Stimulated activated CD8-positive, alpha-beta memory T cell treated with anti-CD3 and anti-CD28 coated beads, Interleukin-4, amount 100 ng/mL, for 24 hours (primary cell): Measurements from ENCODE around the gene BTBD10.
"Not testable (repeated sequence)": the region's sequence is repeated elsewhere in the genome, so short reads cannot be mapped to it uniquely, and the experiment has no call there.

Experiments
- DNase-seq: peaks from one replicate; pipeline ENCODE4 v3.0.0-alpha.2; 2020; ENCODE audit warnings: low read depth

The BTBD10 gene

DNA sequence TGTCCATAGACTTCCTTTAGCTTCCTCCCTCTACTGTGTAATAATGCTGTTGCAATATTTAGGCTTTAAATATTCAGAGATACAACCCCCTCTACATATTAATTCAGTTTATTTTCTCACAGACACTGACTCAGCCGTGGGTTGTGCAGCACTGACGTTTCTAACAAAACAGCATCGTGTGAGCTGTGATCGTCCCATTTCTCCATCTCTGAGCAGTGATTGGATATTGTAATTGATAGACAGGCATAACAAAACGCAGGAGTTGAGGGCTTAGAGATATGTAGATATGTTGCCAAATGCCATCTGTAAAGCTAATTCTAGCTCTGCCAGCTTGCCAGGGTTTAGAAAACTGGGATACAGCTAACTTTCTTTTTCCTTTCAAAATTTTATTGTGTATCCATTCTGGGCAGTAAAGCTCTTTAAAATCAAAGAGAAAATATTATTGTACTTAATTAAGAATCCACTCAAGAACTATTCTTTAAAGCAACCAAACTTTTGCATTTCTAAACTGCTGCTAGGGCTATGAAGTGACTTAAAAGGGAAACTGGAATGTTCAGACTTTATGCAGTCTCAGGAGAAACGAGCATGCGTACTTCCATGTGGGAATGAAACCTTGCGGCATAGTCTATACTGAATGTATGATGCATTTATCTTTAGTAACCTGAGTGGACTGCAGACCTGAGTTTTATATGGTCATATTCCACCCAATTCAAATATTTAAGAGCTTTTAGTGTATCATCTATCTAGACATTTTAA, 22.7 kb downstream of the BTBD10 start:
- DNase-seq = no peak

DNA sequence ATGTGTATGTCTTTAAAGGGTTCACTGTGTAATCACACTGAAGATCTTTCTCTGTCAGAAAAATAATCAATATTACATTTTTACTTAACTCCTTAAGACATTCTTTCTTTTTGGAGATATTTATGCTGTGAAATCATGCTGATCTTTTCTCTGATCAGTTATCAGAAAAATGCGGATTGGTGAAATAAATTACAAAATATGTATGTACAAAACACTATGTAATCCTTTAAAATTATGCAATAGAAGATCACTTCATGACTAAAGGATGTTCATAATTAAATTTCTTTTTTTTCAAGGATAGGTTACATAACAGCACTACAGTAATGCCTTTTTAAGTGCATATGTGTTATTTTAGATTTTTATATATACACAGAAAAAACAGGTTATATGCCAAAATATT, 24.7 kb downstream of the BTBD10 start:
- no peak for DNase-seq

- not testable (repeated sequence) for DNase-seq
These were observed 26.2 kb downstream of the BTBD10 start for GRCh38 chr11:13436836-13437235.

DNA sequence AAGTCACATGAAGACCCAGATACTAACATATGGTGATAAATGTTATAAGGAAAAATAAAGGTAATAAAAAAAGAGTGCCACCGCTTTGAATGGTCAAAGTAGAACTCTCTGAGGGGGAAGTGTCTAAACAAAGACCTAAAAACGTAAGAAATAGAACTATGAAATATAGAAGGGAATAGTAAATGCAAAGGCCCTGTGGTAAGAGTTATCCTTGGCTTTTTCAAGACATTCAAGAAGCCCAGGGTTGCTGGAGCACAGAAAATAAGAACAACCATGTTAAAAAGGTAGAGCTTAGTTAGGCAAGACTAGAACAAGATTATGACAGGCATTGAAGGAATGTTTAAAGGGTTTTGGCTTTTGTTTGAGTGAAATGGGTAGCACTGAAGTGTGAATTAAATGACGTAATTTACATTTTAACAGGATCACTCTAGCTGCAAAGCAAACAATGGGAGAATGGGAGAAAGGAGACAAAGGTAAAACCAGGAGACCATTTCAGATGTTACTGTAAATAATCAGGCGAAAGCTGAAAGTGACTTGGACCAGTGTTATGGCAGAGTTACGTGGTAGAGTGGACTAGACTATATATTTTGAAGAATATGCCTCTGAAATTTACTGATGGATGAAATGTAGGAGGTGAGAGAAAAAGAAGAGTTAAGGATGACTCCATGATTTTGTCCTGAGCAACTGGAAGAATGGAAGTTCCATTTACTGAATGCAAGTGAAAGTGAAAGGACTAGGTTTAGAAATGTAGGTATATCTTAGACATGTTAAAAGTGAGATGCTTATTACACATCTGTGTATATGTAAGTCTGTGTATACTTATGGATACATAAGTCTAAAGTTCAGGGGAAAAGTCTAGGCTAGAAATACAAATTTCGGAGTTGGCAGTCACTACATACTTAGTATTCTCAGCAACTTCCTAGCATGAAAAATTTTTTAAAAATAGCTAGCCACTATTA, 28.5 kb downstream of the BTBD10 start:
- no peak for DNase-seq

DNA sequence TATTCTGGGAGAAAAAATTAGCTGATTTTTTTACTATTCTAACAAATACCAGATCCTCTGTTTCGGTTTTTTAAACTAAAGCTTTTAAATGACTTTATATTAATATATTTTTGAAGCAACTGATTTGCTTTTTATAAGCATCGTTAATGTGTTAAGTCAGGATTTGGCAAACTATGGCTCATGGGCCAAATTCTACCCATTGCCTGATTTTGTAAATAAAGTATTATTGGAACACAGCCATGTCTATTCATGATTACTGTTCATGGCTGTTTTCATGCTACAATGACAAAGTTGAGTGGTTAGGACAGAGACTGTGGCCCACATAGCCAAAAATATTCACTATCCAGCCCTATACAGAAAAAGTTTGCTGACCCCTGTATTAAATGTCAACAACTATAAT, 29.6 kb downstream of the BTBD10 start:
- no peak for DNase-seq

DNA sequence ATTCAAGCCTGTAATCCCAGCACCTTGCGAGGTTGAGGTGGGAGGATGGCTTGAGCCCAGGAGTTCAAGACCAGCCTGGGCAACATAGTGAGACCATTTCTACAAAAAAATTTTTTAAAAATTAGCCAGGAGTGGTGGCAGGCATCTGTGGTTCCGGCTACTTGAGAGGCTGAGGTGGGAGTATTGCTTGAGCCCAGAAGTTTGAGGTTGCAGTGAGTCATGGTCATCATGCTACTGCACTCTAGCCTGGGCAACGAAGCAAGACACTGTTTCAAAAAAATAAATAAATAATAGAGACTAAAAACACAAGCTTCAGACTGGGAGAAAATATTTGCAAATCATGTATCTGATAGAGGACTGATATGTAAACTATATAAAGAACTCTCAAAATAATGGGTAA, 33.2 kb downstream of the BTBD10 start:
- no peak for DNase-seq

DNA sequence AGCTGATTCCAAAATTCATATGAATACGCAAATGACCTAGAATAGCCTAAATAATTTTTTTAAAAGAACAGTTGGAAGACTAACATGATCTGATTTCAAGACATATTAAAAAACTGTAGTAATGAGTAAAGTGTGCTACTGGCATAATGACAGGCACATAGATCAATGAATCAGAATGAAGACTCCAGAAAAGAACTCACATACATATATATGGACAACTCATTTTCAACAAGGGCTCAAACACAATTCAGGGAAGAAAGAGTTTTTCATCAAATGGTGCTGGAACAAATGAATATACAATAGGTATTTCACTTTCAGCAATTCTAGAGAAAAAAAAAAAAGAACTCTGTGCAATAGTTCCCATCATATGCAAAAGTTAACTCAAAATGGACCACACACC, 33.7 kb downstream of the BTBD10 start:
- no peak for DNase-seq

GRCh38 chr11:13427440-13427839, 35.6 kb downstream of the BTBD10 start:
- DNase-seq = no peak

DNA sequence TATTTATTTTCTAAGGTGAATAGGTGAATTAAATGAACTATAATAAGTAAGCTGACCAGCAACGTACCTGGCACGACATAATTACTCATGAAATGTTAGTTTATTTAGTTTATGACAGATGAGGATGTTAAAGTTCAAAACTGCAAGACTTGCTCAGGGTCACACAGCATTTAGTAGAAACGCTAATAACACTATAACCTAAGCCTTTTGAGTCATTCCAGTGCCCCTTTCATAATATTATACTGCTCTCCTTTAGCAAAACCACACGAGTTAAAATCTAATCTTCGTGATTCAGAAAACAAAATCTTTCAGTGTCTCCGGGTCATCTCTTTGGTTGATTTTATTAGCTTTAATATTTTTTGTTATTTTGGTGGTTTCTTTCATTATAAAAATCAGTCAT, 39.6 kb downstream of the BTBD10 start:
- no peak for DNase-seq

DNA sequence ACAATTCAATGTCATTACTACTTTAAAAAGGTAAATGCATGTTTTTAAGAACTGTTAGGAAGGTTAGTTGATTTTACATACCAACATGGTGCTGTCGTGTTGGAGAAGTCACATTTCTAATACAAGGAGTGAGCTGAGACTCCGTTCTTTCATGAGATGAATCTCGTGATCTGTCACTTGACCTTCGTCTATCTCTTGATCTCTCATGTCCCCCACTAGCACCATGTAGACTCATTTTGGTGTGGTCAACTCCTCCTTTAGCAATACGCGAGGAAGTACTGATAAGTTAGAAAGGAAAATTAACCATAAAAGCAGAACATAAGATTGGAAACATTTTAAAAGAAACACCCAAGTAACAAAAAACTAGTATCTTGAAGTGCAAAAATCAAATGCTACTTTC, 41.5 kb downstream of the BTBD10 start:
- no peak for DNase-seq

DNA sequence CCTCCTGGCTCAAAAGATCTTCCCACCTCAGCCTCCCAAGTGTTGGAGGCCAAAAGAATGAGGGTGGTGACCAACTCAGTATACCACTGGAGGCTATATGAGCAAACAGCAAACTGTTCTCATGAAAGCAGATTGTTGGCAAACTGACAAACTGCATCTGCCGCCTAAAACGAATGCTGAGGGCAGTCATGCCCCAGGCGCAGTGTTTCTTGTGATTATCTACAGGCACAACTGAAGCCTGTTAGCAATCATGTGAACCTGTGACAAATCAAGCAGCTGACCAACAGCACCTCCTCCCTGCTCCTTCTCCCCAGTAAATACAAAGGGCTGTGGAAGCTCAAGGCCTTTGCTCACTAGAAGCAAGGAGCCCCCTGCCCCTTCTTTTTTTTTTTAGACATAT, 47.8 kb downstream of the BTBD10 start:
- no peak for DNase-seq

- no peak for DNase-seq
These were observed 57.8 kb downstream of the BTBD10 start for GRCh38 chr11:13405220-13405619.

- not testable (repeated sequence) for DNase-seq
These were observed 64.7 kb downstream of the BTBD10 start for GRCh38 chr11:13398335-13398734.

- DNase-seq = no peak
These were observed 71.8 kb downstream of the BTBD10 start for GRCh38 chr11:13391217-13391616.

DNA sequence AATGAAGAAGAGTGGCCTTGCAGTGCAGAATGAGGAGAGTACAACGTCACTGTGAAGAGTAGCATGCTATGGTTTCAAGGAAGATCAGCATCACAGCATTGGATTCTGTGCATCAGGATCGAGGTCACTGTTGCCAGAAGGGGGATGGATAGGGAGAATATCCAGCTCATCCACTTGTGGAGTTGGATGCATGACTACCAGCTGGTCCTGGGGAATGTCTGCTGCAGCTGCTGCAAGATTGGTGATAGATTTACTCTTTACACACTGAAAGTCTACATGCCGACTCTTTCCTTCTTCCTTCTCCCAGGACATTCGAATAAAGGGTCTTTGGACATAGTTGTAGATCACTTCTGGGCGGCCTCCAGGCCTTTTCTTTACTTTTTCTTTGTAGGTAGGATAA, 74.3 kb downstream of the BTBD10 start:
- DNase-seq = no peak

DNA sequence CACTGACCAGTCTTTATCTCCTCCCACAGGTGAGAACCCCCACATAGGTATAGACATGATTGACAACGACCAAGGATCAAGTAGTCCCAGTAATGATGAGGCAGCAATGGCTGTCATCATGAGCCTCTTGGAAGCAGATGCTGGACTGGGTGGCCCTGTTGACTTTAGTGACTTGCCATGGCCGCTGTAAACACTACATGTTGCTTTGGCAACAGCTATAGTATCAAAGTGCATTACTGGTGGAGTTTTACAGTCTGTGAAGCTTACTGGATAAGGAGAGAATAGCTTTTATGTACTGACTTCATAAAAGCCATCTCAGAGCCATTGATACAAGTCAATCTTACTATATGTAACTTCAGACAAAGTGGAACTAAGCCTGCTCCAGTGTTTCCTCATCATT, 76.5 kb downstream of the BTBD10 start:
- no peak for DNase-seq

DNA sequence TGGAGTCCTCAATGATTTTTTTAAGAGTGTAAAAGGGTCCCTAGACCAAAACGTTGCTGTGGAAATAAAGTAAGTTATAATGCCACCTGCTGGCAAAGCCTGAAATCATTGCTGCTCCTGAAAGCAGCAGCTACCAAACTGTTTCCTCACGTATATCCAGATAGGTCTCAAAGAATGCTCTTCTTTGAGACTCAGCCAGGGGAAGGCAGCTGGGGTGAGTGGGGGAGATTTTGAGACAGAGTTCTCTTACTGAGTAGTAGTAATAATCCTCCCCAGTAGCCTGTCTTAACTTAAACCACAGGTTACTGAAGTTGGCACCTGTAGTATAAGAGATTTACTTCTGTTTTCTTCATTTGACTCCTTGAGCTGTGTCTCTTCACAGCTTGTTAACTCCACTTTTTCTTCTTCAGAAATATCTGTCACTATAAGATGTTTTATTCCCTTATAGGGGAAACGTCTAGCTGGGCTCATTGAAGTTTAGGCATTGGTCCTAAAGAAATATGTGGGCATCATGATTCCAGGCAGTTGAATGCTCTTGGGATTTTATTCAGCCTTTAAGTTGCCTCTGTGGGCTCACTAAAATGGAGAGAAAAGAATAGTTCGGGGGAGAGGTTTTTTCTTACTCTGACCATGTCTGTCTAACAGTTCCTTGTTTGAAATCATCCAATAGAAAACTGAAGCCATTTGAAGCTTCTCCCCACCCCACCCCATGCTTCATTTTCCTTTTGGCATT, 77.9 kb downstream of the BTBD10 start:
- DNase-seq = no peak

- DNase-seq = no peak
These were observed 80.3 kb downstream of the BTBD10 start for GRCh38 chr11:13382751-13383150.

- no peak for DNase-seq
These were observed 82.3 kb downstream of the BTBD10 start for GRCh38 chr11:13380731-13381130.

- no peak for DNase-seq
These were observed 84.7 kb downstream of the BTBD10 start for GRCh38 chr11:13378316-13378715.

DNA sequence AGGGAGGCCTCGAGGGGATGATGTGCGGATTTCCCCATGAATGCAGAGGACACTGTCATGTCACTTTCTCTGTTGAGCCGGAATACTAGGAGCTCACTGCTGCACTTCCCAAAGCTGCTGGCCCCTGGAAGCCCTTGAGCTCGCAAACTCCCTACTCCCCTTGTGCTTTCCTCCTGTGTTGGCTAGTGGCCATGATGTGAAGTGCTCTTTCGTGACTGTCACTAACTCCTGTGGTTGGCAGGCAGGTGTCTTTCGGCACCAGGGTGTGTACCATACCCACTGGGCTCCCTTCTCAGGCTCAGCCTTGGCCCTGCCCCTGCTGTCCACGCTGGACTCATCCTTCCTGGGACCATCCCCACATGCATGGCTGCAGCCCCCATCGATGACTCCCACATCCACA, 86.2 kb downstream of the BTBD10 start:
- no peak for DNase-seq

- DNase-seq = no peak
These were observed 86.6 kb downstream of the BTBD10 start for GRCh38 chr11:13376402-13376801.

GRCh38 chr11:13375798-13376197, 87.2 kb downstream of the BTBD10 start:
- DNase-seq = no peak
